ENCODE data around the gene TRIM3.
"Not testable (repeated sequence)": the region's sequence is repeated elsewhere in the genome, so short reads cannot be mapped to it uniquely, and the experiment has no call there.

TRIM3 gene

DNA sequence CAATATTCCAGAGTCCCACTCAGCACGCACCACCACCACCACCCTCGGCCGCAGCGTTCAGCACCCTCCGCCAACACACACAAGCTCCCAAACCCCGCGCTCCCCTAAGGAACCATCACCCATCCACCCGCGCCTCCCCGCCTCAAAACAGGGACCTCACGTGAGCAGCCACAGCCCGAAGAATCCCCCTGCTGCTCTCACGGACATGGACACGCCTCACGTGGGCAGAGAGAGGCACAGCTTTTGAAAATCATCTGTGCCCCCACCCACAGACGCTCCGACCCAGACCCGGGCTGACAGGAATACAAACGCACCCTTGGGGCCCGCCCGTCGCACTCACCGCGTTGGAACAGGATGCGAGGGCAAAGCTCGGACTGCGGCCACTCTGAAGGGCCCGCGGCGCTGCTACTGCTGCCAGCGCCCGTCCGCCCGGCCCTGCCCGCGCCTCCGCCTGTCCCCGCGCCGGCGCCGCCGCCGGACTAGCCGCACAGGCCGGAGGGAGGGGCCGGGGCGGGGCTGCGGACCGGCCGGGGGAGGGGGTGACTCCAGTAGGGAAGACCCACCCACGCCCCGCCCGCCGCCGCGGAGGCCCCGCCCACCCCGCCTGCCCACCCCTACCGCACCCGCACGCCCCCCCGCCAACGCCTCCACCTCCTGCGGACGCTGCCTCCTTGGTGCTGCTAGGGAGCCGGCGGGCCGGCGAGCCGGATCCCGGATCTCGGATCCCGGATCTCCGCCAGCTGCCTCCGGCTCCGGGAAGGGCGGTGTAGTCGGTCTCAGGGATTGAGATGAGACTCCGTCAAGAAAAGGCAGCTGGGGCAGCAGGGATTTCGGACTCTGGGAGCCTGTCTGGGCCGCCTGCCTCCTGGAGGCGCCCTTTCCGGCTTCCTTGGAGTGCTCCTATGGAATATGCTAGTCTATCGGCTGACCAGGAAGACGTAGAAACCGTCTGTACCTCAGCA lies at the start of gene TRIM3:
TRIM3 (minus strand) TSS at position 491 of the 962 bp plus-strand sequence. CDS start 8,246 bp downstream, outside the sequence.
- DNase-seq, result peak; percentile 60

DNA sequence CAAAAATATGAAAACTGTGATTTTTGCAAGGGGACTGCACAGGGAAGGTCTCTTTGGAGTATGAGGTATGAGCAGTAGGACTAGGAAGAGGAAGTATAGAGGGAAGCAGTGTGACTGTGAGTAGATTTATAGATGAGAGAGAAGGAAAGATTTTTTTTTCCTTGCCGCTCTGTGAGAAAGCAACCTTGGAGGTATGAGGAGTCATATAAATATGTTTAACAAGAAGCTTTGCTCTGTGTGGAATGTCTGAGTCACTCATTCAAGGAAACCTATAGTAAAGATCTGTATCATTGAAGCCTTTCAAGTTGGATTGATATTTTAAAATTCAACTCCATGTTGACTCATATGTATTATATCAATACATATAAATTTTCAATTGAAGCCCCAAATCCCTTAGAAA lies 49.5 kb upstream of the TRIM3 start:
- DNase-seq, result no peak

DNA sequence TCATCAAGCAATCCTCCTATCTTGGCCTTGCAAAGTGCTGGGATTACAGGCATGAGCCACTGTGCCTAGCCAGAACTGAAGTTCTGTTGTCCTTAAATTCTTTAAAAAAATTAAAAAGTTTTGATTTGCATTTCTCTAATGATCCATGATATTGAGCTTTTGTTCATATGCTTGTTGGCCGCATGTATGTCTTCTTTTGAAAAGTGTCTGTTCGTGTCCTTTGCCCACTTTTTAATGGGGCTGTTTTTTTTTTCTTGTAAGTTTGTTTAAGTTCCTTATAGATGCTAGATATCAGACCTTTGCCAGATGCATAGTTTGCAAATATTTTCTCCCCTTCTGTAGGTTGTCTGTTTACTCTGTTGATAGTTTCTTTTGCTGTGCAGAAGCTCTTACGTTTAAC lies 48.2 kb upstream of the TRIM3 start:
- DNase-seq, result not testable (repeated sequence)

DNA sequence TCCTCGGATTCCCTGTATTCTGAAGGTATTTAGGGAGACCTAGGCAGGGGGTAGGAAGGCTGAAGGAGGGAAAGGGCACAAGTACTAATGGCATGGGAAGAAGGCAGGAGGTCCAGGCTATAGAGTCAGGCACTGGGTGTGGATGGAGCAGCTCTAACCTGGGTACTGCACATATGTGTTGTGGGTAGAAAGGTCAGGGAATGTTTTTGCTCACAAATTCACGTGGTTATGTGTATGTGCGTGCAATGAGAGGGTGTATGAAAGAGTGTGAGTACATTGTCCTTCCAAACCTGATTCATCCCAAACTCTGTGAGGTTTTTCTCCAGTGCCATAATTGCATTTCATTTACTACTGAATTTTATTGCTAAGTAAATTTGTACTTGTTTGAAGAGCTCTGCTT lies 46.5 kb upstream of the TRIM3 start:
- DNase-seq, result no peak

DNA sequence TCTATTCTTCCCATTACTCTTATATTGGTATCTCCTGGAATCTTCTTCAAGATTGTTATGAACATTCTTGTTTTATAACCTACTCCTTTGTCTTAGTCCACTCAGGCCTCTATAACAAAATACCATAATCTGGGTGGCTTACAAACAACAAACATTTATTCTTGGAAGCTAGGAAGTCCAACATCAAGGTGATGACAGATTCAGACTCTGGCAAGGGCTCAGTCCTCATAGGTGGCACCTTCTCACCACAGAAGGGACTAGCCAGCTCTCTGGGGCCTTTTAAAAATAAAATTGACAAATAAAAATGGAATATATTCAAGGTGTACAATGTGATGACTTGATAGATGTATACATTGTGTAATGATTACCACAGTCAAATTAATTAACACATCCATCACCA lies 43.1 kb upstream of the TRIM3 start:
- no peak for DNase-seq

DNA sequence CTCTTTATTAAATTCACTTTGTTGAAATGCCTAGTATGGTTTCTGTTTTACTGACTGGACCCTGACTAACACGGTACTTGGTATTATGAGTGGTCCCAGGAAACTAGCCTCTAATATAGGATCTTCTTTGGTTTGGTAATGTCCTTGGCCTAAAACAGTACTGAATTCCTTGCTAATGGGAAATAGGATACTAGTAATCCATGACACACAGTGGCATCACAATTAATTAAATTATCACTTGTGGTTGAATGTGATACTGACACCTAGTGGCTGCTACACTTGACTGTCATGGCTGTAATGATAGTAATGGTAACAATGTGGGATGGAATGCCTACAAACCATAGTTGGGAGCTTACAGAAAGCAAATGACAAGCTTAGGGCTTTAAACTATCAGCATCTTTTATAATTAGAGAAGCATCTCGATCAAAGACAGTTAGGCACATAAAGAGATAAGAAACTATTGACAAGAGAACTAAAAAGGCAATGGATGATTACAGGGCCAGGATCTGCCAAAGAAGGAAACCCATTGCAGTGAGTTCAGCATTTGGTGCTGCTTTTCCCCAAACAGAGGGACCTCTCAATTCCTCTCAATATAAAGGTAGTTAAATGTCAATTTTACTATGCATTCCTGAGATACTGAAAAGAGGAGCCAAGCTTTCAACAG lies 32.0 kb upstream of the TRIM3 start:
- DNase-seq, result peak; percentile 71

DNA sequence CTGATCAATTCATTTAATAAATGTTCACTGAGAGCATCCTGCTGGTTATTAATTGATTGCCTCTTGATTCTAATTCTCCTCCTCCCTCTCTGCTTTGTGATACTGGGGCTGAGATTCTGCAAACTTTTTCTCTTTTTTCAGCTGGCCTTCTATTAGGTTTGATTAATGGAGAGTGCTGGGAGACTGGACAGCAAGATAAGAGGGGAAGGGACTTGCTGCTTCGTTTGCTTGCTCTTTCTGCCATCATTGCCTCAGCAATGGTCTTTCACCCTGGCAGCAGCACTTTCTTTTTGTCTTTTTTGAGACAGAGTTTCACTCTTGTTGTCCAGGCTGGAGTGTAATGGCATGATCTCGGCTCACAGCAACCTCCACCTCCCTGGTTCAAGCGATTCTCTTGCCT lies 30.4 kb upstream of the TRIM3 start:
- no peak for DNase-seq

DNA sequence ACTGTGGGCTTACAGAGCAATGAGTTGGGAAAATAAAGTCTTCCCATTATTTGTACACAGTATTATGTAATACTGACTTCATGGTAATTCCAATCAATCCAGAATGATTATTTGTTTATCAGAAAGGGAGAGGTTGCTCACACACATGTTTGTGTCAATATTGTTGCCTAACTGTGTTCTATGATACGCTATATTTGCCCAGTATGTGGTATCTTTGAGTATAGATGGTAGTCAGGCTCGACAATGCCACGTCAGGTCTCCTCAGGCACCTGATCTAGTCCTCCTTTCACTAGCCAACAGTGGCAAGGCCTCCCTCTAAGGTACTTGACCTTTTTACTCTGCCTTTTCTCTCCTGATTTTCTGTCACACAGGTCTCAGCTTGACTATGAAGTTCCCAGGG lies 28.6 kb upstream of the TRIM3 start:
- DNase-seq, result no peak

DNA sequence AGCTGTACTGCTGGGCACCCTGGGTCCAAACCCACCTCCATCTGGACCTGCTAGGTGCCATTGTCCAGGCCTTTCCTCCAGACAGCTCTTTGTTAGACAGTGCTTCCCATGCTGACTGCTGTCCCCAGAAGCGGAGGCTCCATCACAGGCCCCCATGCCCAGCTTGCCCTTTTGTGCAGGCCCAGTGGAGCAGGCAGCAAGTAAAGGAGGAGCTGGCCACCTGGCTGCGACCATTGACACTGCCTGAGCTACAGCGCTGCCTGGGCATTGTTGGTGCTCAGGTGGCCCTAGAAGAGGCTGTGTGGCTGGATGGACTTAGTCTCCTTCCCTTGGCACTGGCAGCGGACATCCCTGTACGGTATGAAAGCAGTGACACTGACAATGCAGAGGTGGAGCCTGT lies 24.8 kb upstream of the TRIM3 start:
- no peak for DNase-seq

DNA sequence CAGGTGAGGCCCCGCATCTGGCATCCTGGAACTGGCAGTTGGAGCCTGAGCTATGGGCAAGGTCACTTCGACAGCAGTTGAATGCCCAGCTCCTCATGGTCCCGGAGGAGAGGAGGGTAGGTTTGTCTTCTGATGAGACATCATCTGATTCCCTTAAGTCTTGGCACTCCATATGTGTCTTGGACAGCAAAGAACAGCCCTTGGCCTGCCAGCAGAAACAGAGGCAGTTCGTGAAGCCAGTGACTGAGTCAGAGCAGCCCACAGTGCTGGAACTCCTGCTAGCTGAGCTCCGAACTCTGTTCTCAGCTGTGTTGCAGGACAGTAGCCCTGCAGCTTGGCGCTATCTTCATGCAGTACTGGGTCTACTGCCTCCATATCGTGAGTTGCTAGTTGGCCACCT lies 24.4 kb upstream of the TRIM3 start:
- no peak for DNase-seq

DNA sequence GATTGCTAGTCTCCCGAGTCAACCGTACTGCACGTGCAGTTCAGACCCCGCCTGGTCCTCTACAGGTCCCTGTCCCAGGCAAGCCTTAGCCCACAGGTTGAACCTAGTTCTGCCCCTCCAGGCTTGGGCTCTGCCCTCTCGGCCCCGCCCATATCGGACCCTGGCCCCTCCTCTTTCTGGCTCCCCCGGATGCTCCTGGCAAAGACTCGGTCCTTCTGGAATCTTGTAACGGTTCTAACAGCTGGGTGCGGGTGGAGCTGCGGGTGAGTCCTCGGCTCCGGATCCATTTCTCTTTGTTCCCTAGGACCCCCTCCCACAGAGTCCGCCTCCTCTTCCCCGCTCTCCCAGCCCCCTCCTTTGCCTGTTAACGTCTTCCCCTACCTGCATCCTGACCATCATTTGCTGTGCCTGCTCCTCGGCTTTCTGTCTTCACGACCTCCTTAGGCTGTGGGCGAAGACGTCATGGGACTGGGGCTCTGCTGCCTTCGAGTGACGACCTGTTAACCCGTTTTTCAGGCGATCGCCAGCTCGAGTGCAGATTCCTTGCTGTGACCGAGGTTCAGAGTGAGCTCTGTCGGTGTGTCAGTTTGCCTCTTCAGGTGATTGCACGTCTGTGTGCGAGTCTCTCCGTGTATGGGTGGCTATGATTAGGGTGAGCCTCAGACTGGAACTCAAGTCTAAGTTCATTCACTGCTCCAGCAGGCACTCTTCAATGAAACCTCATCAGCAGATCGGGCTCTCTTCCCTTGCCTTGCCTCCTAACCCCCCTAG lies 23.5 kb upstream of the TRIM3 start, which contains the start of gene DNHD1:
DNHD1 (plus strand) TSS at position 212 of the 771 bp plus-strand sequence. CDS start 936 bp downstream, outside the sequence.
- no peak for DNase-seq

DNA sequence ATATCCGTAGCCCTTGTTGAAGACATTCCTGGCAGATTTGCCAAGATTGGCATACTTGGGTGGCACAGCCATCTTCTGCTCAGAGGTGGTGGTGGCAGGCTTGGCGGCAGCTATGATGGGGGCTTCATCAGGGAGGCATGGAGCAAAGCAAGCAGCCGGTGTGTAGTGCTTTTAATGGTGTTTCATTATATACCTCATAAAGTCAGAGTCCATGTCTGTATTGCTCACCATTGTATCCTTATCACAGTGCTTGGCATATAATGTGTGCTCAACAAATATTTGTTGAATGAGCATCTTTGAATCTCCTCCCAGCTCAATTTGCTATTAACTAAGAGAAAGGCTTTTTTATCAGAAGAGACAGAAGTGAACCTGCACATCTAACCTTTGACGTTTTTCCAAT lies 15.6 kb upstream of the TRIM3 start:
- DNase-seq, result no peak

DNA sequence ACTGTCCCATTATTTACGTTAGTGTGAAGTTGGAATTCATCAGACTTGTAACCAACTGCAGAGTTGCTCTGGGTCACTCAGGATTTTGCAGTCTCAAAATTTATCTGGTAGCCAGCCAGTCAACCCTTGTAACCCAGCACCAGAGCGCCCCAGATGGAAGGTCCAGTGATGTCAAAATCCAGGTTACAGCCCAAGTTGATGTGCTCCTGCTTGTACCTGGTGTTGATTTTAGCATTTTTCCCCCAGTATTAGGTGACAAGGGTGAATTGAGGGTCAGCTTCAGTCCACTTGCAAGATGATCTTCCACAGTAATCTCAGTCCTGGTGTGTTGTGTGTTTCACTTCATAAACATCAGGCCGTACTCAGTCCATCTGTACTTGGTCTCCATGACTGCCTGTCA lies 15.1 kb upstream of the TRIM3 start:
- DNase-seq, result no peak

DNA sequence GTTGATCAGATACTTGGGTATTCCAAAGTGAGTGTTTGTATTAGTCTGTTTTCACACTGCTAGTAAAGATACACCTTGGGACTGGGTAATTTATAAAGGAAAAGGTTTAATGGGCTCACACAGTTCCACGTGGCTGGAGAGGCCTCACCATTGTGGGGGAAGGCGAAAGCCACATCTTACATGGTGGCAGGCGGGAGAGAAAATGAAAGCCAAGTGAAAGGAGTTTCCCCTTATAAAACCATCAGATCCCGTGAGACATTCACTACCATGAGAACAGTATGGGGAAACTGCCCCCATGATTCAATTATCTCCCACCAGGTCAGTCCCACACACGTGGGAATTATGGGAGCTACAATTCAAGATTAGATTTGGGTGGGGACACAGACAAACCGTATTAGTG lies 14.6 kb upstream of the TRIM3 start:
- DNase-seq, result no peak

DNA sequence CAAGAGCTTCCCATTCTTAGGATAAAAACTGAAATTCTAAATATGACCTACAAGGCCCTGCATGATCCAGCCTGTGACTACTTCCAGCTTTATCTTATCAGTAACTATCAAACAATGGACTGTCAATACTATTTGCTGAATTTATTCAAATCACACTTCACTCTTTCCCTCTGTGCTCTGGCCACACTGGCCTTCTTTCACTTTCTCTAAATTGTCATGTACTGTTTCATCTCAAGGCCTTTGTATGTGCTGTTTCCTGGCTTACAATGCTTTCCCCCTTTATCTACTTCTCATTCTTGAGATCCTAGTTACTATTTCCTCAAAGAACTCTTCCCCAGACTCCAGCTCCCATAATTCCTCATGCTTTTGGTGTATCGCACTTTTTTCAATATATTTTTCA lies 13.2 kb upstream of the TRIM3 start:
- no peak for DNase-seq

DNA sequence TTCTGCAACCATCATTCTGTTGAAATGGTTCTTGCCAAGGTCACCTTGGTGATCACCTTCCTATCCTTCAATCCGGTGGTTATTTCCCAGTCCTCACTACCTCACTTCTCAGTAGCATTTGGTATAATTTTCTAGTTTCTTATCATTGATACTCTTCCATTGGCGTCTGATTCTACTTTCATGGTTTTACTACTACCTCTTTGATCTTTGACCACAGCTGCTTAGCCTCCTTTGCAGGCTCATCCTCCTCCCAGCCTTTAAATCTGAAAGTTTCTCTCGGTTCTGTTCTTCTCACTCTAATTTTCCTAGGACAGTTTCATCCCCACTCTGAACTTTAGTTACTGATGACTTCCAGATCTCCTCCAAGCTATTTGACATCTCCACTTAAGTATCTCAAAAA lies 12.5 kb upstream of the TRIM3 start:
- no peak for DNase-seq

DNA sequence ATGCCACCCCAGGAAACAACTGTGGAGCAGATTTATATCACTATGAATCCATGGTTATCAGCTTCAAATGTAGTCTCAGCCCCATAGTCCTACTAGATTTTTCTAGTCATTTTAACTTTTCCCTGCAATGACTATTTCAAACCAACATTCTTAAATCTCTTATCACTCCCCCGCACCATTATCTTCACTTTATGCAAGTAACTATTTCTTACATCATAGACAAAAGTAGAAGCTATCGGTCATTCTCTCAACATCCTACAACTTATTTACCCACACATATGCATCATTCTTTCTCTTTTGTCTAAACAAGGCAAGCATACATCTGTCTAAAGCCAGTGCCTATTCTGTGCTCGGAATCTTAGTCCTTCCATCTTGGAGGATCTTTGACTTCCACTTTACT lies 11.9 kb upstream of the TRIM3 start:
- DNase-seq, result no peak

DNA sequence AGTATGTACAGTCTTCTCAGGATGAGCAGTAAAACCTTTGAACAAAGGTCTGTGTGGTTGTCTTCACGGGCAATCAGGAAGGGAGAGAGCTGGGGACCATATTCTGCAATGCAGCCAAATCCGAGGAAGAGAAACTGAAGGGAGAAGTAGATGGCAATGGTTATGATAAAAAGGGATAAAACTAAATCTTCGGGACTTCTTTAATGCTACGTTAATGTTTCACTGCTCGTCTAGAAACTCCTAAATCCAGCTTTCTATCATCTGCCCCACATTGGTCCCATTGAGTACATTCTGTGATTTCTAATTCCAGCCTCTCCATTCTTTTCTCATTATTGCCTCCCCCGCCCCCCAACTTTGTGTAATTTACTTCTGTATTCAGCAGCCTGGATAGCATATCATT lies 9.3 kb upstream of the TRIM3 start:
- DNase-seq, result no peak

DNA sequence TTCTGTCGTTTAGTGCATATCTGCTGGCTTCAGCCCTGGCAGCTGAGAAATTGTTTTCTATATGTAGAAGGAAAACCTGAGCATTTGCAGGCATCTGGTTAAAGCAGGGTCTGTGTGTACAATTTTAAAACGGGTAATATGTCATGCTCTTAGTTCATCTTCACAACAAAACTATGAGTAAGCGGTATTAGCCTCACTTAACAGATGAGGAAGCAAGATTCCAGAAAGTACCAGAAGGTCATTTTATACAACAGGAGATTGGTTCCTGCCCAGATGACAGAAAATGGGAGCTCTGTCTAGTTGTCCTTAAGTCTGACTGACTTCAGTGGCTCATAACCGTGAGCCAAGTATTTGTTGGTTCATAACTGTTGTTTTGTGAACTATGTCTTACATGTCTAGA lies 8.7 kb upstream of the TRIM3 start:
- no peak for DNase-seq

DNA sequence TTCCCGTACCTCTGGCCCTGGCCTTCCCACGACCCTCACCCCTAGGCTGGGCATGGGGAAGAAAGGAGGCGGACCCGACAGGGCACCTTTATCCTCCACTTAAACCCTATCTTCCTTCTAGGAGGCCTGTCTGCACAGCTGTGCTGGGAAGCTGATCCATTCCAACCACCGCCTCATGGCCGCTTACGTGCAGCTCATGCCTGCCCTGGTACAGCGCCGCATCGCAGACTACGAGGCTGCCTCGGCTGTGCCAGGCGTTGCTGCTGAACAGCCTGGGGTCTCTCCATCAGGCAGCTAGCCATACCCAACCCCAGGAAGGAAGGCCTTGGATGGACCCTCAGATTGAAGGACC lies 8.2 kb upstream of the TRIM3 start:
- DNase-seq, result no peak

DNA sequence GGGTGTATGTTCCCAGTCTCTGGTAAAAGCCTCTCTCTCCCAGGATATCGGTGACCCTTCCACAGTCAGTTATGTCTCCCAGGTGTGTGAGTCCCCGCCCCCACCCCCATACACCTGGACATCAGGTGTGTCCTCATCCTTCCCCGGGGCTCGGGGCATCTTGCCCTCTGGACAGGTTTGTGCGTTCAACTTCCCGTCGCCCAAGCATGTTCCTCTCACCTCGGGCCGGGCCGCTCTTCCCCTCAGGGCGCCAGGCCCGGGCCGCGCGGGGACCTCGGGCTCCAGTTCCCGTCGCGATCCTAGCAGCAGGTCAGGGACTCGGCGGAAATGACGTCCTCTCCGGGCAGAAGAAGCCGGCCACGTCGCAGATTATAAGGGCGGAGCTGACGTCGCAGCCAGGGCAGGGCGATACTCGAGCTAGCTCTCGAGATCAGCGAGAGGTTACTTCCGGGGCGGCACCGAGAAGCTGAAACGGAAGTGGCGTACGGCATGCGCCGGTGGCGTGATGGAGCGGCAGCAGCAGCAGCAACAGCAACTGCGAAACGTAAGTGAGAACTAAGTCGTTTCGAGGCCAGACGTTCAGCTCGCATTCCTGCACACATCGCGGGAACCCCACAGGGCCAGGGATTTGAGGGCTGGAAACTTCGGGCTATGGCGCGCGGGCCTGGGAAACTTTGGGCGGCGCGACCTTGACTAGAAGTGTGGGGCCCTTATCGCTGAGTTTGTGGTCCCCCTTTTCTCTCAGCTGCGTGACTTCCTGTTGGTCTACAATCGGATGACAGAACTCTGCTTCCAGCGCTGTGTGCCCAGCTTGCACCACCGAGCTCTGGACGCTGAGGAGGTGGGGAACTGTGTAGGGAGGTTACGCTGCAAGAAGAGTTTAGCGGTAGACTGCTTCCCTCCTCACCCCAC lies 7.5 kb upstream of the TRIM3 start, which contains the start of the genes ARFIP2 and TIMM10B:
ARFIP2 (minus strand) TSS at position 320 of the 912 bp plus-strand sequence. CDS start 910 bp downstream, outside the sequence.
TIMM10B (plus strand) TSS at position 490 of the 912 bp plus-strand sequence; CDS start at position 506, 16 bp downstream.
- peak; percentile 98 for DNase-seq

DNA sequence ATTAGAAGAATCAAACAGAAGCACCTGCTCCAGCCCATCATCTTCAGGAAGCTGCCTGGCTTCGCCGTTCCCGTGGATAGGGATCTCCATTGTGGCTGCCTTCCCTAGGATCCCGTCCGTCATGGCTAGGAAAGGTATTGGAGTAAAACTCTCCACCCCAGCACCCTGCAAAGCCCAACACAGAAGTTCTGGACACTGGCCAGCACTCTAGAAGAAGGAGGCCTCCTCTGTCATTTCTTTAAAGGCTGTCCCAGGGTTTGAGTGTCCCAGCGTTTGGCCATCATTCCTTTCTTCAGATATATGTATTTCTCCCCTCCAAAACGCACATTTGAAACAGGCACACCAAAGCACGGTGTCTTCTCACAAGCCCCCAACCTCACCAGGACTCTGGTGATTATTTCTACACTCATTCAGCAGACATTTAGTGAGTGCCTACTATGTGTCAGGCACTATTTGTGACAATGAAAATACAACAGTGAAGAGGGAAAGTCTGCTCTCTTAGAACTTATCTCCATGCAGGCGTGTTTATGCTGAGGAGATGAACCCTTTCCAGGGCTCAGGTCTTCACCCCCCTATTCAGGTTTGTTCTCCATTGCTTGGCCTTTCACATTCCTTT lies 6.7 kb upstream of the TRIM3 start:
- no peak for DNase-seq

Measured in hematopoietic multipotent progenitor cell treated with erythropoietin and hydrocortisone succinate and interleukin-3 and kit ligand, for 8 days (in vitro differentiated cells).